Dermis lymphatic vessel endothelial cell (primary cell): ENCODE data around the gene MICU1. TPM values are rescaled to one million over a fixed set of nuclear protein-coding genes. Genes with fewer than 3 reads are reported as not detected.

ENCODE experiments used
- total RNA-seq: library from RNA; depleted of rRNA; stranded (reverse); fragments of >200 nt; gene quantifications from 2 replicates; pipeline ENCODE4 v1.2.1, GENCODE V29; 2014

The MICU1 gene
- total RNA-seq, result 41.8 and 43.1 TPM in 2 replicates

GRCh38 chr10:72625608-72626443, at the start of gene MICU1:
TSS of gene MICU1 (minus strand) at chr10:72626079. CDS start at chr10:72566793, 59,286 bp downstream.

GRCh38 chr10:72354356-72355213, 271.3 kb downstream of the MICU1 start, which contains the start of gene DNAJB12:
TSS of gene DNAJB12 (minus strand) at chr10:72354919. CDS start at chr10:72354897, 22 bp downstream.

Other genes starting within 250 kb of the MICU1 start
- gene MCU, start 66.1 kb upstream of the MICU1 start, total RNA-seq, result 32.6 and 42.6 TPM in 2 replicates